CD4-positive, alpha-beta T cell treated with Interleukin-12 subunit alpha and Interleukin-12 subunit beta, for 1 hour (primary cell): ENCODE results near the gene MUL1.
"Not testable (repeated sequence)": the region's sequence is repeated elsewhere in the genome, so short reads cannot be mapped to it uniquely, and the experiment has no call there.

ENCODE experiments used
- DNase-seq: peaks from one replicate; pipeline ENCODE4 v3.0.0-alpha.2; 2020

MUL1 gene

DNA sequence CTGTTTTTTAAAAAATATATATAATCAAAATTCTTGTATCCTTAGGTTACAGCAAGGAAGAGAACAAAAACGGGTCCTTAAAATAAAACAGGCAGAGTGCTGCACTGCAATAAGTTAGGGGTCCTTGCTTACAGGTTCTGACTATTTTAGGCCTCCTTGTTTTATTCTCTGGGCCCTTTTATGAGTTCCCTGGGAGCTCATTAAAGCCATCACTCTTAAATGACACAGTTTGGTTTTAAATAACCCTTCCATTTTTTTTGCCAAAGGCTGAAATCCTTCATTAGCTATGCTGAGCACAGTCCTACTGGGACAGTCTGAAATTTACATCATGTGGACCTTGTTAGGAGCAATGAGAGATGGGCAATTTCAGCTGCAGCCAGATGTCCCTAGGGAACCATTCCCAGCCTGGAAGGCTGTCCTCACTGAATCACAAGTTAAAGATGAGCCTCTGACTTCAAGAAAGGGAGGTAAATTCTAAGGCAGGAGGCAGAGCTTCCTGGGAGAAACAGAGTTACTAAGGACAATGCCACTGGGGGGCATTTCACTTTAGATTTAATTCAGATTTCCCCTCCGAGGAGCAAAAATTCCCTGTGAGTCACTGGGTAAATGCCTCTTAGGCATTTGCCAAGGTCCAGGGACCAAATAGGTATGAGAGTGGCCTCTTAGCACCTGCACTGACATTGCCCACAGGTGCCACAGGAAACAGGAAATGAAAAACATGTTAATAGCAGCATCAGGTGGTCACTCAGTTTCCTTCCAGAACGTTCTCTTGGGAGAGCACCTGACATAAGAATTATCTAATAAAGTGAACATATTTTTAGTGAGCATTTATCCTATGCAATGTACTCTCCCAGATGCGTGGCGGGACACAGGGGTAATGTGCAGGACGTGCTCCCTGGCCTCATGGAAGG lies 3.8 kb upstream of the MUL1 start:
- DNase-seq = no peak

DNA sequence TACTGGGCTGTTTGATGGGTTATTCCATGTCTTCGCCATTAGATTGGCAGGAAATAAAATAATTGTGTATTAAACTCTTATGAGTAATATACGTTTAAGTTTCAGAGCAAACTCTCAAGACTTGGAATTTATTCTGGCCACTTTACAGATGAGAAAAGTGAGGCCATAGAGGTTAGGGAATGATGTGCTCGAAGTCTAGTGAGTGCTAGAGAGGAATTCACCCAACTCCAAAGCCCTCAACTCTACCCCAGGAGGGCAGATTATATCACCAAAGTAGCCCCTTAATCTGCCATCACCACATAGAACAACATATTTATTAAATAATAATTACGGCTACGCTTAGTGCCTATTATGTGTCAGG lies 440 bp upstream of the MUL1 start:
- DNase-seq = no peak

DNA sequence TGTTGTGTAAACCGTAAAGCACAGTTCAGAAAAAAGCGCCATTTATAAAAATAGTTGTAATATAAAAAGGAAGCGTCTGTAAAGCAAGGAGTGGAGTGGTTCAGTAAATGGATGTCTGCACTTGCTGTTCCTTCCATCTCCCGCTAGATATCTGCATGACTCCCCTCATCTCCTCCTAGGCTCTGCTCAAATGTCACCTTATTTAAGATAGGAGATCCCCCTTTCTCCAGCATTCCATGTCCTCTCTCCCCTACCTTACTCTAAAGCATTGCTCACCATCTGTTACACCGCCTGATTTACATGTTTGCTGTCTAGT lies 745 bp downstream of the MUL1 start:
- DNase-seq = no peak

DNA sequence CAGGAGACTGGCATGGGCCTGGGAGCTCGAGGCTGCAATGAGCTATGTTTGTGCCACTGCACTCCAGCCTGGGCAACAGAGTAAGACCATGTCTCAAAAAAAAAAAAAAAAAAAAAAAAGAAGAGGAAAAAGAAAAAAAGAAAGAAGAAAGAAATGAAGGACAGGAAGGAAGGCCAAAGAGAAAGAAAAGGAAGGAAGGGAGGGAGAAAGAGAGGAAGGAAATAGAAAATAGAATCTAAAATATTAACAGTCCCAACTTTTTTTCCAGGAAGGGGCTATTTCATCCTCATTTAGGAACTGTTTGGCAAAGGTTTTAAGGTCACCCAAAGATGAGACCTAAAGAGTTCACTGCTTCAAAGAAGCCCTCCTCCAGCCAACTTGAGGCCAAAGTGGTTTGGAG lies 2.5 kb downstream of the MUL1 start:
- DNase-seq = no peak

DNA sequence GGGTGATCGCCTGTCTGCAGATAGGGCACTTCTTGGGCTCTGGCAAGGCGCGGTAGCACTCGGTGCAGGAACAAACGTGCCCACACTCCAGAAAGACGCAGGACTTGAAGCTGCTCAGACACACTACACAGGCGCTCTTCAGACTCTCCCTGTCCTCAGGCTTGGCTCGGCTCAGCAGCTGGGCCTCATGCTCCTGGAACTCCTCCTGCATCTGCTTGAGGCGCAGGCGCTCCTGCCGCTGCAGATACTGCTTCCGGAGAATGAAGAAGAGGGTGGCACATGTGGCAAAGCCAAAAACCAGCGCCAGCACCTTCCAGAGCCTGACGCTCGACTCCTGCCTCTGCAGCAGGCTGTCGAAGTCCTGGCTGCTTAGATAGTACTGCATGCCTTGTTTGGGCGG lies 7.2 kb downstream of the MUL1 start:
- DNase-seq = no peak

DNA sequence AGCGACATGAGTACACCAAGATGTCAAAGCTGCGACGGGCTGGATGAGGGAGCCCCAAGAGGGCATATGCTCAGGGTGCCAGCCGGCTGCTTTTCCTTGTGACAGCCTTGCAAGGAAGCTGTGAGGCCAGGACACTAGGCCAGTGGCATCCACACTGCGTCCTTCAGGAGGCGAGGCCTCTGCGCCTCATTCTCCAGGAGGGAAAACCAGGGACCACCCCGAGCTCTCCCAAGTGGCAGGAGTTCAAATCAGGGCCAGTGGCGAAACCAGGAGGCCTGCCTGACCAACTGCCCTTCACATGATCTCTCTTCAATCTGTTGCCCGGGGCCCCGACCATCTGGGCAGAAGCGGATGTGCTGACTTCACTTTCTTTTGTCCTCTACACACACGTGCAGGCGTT lies 8.2 kb downstream of the MUL1 start:
- DNase-seq = no peak

DNA sequence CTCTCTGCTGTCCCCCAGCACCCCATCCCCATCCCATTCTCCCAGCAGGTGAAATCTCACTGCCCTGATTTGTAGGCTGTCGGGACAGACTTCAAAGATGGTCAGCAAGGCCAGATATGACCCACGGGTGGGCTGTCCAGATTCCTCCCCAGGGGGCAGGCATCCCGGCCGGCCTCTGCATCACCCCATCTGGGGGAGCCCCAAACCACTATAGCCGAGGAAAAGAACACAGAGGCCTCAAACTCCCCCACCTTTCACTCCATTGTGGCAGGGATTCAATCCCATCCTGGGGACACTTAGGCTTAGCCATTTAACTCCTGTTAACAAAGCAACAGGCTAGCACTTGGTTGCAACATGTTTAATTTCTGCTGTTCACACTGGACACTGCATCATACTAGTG lies 8.8 kb downstream of the MUL1 start:
- DNase-seq = no peak

DNA sequence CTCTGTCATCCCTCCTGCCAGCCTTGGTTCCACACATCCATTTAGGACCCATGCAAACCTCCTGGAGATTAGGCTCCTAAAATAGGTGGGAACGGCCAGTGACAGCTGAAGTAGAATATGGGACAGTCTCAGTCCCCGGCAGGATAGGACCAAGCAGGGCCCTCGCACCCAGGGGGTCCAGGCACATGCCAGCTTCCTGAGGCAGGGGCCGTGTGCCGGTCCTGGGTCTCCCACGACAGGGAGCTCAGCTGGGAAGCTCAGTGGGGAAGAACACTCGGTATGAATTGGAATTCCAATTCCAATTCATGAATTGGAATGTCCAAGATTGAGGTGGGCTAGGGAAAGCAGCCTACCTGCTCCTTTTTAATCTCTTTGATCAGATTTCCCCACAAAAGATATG lies 9.8 kb downstream of the MUL1 start:
- DNase-seq = no peak

DNA sequence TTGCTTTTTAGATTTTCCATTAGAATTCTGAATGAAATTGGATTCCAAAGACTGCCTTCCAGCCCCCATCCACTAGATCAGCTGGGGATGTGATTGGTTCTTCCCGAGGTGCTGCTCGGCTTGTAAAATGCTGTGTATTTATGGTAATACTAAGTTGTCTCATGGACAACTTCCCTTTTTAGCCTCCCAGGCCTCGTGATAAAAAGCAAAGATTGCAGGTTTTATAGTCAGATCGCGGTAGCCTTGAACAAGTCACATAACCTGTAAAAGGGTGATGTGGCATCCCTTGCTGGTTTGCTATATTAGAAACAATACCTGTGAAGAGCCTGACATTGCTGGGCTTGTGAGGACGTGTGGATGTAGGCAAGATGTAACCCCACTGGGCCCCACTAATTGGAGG lies 10.4 kb downstream of the MUL1 start:
- no peak for DNase-seq

DNA sequence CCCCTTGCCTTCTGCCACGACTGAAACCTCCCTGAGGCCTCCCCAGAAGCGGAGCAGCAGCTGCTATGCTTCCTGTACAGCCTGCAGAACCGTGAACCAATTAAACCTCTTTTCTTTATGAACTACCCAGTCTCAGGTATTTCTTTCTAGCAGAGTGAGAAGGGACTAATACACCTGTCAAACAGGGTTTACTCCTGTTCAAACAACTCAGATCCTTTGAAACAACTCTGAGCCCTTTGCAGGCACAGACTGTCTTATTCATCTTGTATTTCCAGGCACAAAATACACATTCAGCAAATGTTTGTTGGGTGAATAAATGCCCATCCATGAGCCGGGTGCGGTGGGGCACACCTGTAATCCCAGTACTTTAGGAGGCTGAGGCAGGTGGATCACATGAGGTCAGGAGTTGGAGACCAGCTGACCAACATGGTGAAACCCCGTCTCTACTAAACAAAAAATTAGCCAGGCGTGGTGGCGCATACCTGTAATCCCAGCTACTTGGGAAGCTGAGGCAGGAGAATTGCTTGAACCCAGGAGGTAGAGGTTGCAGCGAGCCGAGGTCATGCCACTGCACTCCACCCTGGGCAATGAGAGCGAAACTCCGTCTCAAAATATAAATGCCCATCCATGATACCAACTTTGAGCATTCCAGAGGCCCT lies 11.1 kb downstream of the MUL1 start:
- not testable (repeated sequence) for DNase-seq

DNA sequence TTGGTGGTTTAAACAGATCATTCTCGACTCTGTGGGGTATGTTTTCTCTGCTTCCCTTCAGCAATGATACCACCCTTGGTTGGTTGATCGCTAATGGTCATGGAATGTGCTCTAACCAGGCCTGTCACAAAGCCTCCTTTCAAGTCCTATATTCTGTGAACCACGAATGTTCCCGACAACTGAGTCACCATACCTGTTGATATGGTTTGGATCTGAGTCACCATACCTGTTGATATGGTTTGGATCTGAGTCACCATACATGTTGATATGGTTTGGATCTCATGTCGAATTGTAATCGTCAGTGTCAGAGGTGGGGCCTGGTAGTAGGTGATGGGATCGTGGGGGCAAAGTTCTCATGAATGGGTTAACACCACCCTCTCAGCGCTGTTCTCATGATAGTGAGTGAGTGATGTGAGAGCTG lies 11.7 kb downstream of the MUL1 start:
- no peak for DNase-seq

DNA sequence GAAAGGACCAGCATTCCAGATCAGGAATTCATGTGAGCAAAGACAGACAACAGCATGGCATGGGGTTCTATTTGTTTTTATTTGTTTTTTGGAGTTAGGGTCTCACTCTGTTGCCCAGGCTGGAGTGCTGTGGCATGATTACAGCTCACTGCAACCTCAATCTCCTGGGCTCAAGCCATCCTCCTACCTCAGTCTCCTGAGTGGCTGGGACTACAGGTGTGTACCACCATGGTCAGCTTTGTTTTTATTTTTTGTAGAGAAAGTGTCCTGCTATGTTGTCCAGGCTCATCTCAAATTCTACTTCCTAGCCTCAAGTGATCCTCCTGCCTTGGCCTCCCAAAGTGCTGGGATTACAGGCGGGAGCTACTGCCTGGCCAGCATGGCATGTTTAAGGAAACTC lies 12.3 kb downstream of the MUL1 start:
- DNase-seq = no peak

DNA sequence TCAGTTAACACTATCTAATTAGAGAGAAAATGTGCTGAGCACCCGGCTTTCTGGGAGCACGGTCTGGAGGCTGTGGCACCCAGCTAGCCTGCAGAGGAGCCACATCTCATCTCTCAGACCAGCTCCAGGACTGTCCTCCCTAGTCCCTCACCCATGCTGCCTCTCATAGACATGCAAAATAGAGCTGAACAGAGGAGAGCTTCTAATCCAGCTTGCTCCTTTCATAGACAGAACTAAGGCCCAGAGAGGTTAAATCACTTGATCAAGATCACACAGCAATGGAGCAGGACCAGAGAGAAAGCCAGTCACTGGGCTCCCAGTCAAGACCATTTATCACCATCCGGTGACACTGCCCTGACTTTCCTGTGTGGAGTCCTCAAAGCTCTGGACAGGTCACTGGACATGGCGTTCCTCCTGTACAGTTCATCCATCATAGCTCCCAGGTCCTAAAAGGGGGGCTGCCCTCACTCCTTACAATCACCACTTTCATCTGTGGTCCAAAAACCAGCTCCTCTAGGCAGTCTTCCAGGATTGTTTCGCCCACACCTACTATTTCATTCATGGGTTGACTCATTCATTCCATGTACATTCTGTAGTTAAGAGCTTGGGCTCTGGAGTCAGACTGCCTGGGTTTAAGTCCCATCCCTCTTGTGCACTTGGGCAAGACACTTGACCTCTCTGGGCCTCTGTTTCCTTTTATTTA lies 13.2 kb downstream of the MUL1 start:
- no peak for DNase-seq

DNA sequence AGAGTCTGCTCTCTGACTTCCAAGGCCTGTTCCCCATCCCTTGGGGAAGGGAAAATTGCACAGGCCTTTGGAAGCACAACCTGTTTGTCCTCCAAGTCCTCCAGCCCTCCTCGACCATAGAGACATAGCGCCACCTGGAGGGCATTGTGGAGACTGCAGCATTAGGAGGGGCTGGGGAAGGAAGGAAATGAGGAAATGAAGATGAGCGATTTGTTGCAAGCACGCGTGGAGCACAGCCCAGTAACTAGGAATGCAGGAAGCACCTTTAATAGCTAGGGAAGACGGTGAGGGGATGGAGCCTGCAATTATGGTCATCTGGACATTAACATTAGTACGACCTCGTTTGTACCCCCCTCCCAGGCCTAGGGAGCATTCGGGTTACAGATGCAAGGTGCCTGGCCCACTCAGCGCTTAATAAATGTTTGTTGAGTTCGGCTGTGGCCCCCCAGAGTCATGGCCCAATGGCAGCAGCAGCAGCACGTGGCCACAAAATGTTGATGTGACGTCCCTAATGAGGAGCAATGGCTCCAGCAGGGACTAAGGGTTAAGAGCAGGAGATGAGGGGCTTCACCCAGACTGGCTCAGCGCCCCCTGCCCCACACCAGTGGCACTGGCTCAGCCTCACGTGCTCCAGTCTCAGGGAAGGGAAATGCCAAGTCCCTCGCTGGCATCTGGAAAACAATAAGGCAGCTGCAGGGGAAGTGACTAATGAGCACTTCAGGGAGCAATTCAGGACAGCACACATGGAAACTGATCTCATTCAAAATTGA lies 13.9 kb downstream of the MUL1 start:
- DNase-seq = peak; percentile 81

DNA sequence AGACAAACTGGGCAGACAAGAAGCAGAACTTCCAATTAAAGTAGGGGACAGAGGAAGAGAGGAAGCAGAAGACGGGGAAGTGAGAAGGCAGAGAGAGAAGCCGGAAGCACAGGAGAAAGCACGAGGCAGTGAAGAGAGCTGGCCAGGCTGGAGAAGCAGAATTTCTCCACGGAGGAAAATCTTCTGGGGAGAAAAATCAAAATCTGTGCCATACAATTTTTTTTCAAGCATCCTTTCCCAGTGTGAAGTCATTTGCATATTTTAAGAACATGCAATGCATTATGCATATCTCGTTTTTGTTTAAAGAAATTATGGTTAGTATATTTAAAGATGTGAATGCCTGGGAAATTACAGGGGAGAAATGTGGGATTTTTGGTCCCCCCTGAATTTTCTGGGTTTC lies 14.6 kb downstream of the MUL1 start:
- DNase-seq = no peak

DNA sequence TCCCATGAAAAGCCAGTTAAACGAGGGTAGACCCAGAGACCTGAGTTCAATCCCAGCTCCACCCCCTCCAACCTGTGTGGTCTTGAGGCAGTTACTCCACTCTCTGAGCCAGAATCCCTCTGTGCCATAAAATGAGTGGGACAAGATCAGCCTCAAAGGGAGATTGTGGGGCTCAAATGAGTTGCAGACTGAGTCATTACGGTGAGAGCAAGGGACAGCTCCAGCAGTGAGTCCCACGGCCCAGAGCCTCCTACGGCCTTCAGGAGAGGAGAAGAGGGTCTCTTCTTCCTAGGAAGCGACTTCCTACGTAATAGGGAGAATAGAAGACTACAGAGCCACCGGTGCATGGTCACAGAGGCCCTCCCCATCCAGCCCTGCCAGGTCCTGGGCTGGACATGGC lies 15.2 kb downstream of the MUL1 start:
- DNase-seq = no peak

DNA sequence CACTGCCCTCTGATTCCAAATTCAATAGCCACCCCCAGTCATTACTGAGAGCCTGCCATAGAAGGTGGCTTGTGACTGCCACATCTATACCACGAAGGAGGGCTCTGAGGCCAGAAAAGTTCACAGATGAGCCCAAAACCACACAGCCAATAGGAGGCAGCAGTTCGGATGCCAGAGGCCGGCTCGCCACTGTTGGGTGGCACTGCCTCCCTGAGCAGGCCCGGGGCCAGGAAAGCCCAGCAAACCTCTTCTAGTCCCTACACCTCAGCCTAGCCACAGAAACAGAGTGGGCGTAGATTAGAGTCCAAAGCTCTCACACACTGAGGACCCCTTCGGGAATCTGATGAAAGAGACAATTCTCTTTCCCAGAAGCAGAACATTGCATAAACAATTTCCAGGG lies 16.1 kb downstream of the MUL1 start:
- no peak for DNase-seq

DNA sequence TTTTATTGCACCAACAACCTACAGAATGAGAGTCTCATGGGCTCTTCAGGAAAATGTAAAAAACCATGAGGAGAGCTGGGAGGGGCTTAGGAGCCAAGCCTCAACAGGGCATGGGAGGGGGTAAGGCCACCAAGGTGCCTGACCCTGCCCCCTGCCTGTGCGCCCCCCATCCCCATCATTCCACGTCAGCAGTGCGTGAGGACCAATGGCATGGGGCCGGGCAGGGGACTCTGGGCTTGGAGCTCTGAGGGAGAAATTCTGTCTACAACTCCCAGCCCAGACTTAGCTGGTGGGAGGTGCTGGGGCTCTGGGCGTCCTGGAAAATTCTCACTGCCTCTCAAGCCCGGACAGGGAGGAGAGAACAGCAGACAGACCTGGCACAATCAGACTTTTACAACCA lies 16.8 kb downstream of the MUL1 start:
- DNase-seq = no peak

DNA sequence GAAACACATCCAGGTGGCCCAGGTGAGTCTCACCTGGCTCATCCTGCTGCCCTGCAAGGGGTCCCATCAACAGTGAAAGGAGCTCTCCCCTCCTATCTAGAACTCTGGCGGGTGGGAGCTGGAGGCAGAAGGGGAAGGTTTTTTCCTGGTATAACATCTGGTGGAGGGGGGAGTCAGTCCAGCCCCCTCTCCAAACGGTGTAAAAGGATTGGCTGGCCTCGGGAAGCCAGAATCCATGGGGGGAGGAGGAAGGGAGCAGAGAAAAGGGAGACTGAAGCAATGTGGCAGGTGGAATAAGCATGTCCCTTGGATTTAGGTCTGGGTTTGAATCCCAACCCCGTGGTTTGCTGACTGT lies 20.7 kb downstream of the MUL1 start:
- no peak for DNase-seq

DNA sequence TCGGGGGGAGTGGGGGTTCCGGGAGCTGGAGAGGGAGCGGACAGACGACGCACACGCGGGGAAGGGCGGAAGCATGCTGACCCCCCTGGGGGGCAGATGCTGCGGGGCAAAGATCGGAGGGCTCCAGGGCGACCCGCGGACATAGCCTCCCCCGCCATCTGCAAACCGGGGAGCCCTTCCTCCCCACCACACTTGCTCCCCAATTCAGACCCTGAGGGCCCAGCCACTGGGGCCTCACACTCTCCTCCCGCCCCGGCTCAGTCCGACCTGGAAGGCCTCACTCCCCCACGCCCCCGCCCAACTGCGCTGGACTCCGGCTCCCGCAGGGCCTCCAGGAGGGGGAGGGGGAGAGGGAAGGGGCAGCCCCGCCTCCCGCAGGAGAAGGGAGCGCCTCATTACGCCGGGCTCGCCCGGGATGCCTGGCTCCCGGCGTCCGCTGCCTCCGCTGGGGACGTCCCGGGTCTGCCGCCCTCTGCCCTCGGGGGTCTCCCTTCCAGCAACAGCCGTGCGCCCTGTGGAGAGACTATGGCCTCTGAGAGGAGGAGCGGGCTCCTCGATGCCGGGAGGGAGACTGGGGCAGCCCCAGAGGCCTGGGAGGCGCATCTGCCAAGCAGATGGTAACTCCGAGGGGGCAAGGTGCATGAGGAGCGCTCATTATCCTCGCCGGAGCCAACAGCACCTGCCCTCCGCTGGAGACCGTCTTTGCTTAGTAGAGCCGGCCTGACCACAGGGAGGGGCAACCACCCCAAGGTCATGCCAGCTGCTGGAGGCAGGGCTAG lies 21.3 kb downstream of the MUL1 start:
- no peak for DNase-seq

DNA sequence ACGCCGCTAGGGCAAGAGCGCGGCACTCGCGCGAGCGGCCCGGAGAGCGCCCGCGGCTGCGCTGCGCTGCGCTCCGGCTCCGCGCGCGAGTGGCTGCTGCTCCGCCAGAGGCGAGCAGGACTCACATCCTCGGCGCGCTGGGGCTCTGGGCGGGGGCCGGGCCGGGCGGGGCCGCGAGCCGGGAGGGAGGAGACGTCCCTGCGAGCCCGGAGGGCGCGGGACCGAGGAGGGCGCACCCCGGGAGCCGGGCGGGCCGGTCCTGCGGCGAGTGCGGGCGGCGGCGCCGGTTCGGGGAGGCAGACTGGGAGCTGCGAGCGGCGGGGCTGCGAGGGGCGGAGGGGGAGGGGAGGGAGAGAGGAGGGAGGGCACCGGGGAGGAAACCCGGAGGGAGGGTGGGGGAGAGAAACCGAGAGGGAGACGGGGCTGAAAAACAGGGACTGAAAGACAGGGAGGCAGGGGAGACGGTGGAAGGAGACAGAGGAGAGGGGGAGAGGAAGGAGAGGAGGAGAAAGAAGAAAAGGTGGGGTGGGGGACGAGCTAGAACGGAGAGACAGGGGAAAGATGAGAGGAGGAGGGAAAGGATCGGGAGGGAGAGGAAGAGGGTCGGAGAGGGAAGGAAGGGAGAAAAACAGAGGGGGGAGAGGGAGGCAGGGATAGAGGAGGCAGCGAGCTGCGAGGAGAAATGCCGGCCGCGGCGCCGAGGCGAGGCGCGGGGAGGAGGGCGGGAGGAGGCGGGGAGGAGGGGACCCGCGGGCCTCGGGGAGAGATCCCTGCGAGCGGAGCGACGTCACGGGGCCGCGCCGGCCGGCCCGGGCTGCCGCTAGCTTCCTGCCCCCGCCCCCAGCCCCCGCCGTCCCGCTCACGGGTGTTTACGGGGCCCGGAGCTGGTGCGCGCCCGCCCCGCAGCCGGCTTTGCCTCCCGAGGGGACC lies 22.2 kb downstream of the MUL1 start, which contains the start of gene CAMK2N1:
TSS of gene CAMK2N1 (minus strand) at position 684 of the 930 bp plus-strand sequence. CDS start 831 bp downstream, outside the sequence.
- peak; percentile 74 for DNase-seq
